Coronary artery (tissue), 2 donors: Measurements from ENCODE around the gene RNF208.

Experiments used
- DNase-seq: peaks from one replicate; pipeline ENCODE4 v3.0.0-alpha.2; 2017; ENCODE audit warnings: low spot score
- H3K27ac ChIP-seq, 2 donors: fragments of 200-600 bp; sonication (generic); one replicate each; pipeline ENCODE4 v1.5.1; 2016 to 2019
- H3K4me3 ChIP-seq: fragments of 200-600 bp; sonication (generic); 2 replicates; pipeline ENCODE4 v1.5.1; 2016; ENCODE audit warnings: mild to moderate bottlenecking, moderate library complexity
- TF ChIP-seq, protein P1 (sequence below): fragments of 200-600 bp; sonication (generic); IDR thresholded peaks from one replicate; pipeline ENCODE4 v1.5.1; 2019; ENCODE audit warnings: antibody characterized with exemption

The RNF208 gene, protein sequence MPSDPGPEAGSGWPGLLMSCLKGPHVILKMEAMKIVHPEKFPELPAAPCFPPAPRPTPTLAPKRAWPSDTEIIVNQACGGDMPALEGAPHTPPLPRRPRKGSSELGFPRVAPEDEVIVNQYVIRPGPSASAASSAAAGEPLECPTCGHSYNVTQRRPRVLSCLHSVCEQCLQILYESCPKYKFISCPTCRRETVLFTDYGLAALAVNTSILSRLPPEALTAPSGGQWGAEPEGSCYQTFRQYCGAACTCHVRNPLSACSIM

DNA sequence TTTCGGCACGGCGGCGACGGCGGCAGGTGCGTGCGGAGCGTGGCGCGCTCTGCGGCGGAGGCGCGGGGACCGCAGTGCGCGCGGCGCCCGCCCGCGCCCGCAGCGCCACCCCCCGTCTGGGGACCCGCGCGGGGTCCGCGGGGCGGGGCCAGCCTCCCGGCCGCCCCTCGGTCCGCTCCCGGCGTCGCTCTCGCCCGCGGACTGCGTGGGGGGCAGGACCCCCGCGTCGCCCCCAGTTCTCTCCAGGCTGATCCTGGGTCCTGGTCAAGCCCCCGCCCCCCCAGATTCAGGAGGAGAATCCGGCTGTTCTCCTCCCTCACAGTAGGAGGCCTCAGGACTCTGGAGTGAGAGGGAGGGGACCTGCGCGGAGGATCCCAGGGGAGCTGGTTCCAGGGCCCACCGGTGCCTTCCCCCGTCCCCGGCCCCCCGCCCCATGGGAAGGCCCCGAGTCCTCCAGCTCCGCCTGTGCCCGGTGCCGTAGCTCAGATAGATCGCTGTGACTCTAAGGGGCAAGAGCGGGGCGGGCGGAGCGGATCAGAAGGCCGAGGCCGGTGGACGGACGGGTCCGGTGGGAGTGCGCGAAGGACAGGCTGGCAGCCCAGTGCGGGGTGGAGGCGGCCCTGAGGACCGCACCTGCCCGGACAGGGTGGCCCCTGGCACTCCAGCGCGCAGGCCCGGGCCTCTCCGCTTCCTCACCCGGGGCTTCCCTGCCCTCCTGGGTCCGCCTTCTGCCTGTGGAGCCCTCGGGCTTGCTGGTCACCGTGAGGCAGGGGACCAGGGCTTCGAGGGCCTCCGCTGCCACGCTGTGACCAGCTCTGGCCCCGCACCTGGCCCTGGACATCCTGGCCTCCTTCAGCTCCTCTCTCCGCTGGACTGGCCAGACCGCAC, at the start of gene RNF208:
RNF208 (minus strand) TSS at position 51 of the 888 bp plus-strand sequence. CDS start 1,028 bp downstream, outside the sequence.
- TF ChIP-seq, protein P1, sequence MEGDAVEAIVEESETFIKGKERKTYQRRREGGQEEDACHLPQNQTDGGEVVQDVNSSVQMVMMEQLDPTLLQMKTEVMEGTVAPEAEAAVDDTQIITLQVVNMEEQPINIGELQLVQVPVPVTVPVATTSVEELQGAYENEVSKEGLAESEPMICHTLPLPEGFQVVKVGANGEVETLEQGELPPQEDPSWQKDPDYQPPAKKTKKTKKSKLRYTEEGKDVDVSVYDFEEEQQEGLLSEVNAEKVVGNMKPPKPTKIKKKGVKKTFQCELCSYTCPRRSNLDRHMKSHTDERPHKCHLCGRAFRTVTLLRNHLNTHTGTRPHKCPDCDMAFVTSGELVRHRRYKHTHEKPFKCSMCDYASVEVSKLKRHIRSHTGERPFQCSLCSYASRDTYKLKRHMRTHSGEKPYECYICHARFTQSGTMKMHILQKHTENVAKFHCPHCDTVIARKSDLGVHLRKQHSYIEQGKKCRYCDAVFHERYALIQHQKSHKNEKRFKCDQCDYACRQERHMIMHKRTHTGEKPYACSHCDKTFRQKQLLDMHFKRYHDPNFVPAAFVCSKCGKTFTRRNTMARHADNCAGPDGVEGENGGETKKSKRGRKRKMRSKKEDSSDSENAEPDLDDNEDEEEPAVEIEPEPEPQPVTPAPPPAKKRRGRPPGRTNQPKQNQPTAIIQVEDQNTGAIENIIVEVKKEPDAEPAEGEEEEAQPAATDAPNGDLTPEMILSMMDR, result no peak
- no peak for DNase-seq
- peak within 1 kb of the TSS; percentile 71 to 97 for H3K27ac ChIP-seq

DNA sequence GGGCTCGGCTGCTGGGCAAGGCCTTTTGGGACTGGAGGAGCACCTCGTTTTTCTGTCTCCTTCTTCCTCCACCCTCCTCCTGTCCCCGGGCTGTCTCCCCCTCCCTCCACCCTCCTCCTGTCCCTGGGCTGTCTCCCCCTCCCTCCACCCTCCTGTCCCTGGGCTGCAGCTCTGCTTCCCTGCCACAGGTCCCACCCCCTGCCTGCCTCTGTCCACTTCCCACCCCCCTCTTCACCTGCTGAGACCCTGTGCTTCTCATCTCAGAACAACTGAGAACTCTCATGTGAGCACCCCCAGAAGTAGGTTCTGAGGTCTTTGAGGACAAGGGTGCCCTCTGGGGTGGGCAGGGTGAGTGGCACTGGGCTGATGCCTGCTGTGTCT, 49.6 kb upstream of the RNF208 start:
- H3K4me3 ChIP-seq, result no peak overlapping the region
- DNase-seq, result no peak
- TF ChIP-seq, protein P1, result no peak
- H3K27ac ChIP-seq, result no peak overlapping the region

More for the DNA sequence above, at the start of gene RNF208:
- H3K4me3 ChIP-seq, result peak within 1 kb of the TSS; percentile 87

DNA sequence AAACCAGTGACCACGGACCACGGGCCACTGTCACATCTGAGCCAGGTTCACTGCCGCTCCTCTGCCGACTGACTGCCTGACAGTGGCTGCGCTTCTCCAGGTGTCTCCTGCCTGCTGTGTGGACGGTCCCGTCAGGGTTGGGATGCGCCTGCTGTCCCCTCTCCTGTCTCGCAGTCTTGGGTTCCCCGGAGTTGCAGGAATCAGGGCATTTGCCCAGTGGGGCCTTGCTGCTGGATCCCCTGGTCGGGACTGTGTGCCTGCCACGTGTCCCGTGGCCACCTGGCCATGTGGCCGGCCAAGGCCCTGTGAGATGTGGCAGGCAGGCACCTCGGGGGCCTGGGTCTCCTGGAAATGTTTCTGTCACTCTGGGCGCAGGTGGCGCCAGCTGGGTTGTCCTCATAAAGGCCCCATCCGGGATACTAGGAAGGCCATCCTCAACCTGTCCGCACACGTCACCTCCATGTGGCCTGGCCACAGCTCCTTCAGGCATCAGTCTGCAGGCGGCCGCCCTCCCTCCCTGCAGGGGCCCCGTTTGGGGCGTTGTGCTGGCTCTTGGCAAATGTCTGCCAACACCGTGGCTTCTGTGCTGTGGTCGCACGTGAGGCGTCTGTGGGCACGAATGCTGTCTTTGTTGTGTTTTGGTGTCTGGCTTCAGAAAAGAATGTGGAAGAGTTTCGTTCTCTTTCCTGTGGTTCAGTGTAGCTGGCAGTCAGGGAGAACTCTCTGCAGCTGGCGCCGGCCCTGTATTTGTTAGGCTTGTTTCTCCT, 49.1 kb upstream of the RNF208 start:
- Histone ChIP-seq H3K4me3 (no peak overlapping the region), H3K27ac (no peak overlapping the region)
- no peak for DNase-seq
- TF ChIP-seq, protein P1, result no peak

DNA sequence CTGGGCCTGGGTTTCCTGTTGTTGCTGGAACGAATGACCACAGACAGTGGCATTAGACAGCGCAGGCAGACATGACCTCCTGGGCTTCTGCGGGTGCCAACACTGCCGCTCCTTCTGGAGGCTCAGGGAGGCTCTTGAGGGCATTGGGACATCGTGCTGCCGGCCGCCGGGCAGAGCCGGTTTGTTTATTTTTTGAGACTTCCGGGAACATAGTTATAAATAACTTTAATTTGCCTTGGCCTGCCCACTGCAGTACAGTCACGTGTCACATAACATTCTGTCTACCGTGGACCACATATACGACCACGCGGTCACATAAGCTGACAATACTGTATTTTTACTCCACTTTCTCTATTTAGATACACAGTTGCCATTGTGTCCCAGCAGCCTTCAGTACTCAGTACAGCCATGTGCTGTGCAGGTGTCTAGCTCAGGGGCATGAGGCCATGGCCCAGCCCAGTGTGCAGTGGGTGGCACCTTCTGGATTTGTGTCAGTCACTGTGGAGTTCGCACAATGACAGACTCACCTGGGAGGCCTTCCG, 47.3 kb upstream of the RNF208 start:
- TF ChIP-seq, protein P1, result no peak
- Histone ChIP-seq H3K4me3 (peak overlapping the region; percentile 7), H3K27ac (peak overlapping the region; percentile 57 to 77)
- DNase-seq, result no peak

DNA sequence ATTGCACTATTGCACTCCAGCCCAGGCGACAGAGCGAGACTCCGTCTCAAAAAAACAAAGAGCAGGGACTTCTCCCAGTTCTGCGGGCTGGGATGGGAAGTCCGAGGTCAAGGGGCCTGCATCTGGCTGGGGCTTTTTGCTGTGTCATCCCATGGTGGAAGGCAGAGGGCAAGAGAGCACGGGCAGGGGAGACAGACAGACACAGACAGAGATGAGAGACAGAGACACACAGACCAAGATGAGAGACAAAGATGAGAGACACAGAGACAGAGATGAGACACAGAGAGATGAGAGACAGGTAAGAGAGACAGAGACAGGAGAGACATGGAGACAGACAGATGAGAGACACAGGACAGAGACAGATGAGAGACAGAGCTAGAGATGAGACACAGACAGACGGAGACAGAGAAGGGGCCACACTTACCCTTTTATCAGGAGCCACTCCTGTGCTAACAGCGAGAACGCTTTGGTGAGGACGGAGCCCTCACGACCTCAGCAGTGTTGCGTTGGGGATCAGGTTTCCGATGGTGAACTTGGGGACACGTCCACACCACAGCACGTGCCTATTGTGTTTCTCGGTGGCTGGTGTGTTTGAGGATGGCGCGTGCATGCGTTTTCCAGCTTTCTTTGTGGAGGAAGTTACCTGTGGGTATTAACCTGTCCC, 46.6 kb upstream of the RNF208 start:
- DNase-seq, result no peak
- Histone ChIP-seq H3K27ac (peak overlapping the region; percentile 21 to 77), H3K4me3 (peak overlapping the region; percentile 7)
- TF ChIP-seq, protein P1, result no peak

DNA sequence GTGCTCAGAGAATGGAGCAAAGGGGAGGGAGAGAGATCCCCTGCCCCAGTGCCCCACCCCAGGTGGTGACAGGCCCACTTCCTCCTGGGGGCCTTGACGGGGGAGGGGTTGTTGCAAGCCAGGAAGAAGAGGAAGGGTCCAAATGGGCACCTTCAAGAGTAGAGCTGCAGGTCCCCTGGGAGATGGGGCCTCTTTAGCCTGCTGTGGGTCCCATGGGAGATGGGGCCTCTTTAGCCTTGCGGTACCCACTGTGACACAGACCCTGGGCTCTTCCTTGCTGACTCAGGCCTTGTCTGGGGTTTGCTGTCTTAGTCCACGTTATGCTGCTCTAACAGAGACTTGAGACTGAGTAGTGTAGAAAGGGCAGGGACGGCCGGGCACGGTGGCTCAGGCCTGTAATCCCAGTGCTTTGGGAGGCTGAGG, 45.9 kb upstream of the RNF208 start:
- TF ChIP-seq, protein P1, result no peak
- H3K4me3 ChIP-seq, result no peak overlapping the region
- DNase-seq, result no peak
- peak overlapping the region; percentile 21 to 77 for H3K27ac ChIP-seq
